Pulmonary artery endothelial cell (primary cell): ENCODE measurements around the gene FN1. TPM values are rescaled to one million over a fixed set of nuclear protein-coding genes. Genes with fewer than 3 reads are reported as not detected.

Experiments
- DNase-seq: peaks from one replicate; pipeline ENCODE4 v3.0.0-alpha.2; 2011; ENCODE audit warnings: low read depth, low spot score
- total RNA-seq: library from RNA; depleted of rRNA; stranded (reverse); fragments of >200 nt; gene quantifications from 2 replicates; pipeline ENCODE4 v1.2.3, GENCODE V29; 2014

Gene FN1
- total RNA-seq, 1 donor from 2014 or later = 3,178 TPM

- no peak for DNase-seq
Measured at GRCh38 chr2:215407590-215408264, 28.1 kb downstream of the FN1 start.

GRCh38 chr2:215407061-215407460 is 28.8 kb downstream of the FN1 start:
- no peak for DNase-seq

- DNase-seq = no peak
Measured at GRCh38 chr2:215405722-215406581, 29.9 kb downstream of the FN1 start.

GRCh38 chr2:215404348-215405012 is 31.4 kb downstream of the FN1 start:
- no peak for DNase-seq

GRCh38 chr2:215403441-215404347 is 32.2 kb downstream of the FN1 start:
- no peak for DNase-seq

GRCh38 chr2:215401896-215402379 is 33.9 kb downstream of the FN1 start:
- no peak for DNase-seq

- DNase-seq = no peak
Measured at GRCh38 chr2:215399067-215399716, 36.7 kb downstream of the FN1 start.

GRCh38 chr2:215397632-215398341 is 38.1 kb downstream of the FN1 start:
- no peak for DNase-seq

GRCh38 chr2:215396595-215397313 is 39.1 kb downstream of the FN1 start:
- DNase-seq = no peak

- no peak for DNase-seq
Measured at GRCh38 chr2:215395687-215396460, 40.0 kb downstream of the FN1 start.

GRCh38 chr2:215394102-215394805 is 41.6 kb downstream of the FN1 start:
- DNase-seq = no peak

GRCh38 chr2:215392687-215393270 is 43.1 kb downstream of the FN1 start:
- no peak for DNase-seq

GRCh38 chr2:215392164-215392563 is 43.7 kb downstream of the FN1 start:
- DNase-seq = no peak

GRCh38 chr2:215391531-215391930 is 44.3 kb downstream of the FN1 start:
- DNase-seq = no peak

GRCh38 chr2:215390550-215390913 is 45.3 kb downstream of the FN1 start:
- DNase-seq = no peak

- DNase-seq = no peak
Measured at GRCh38 chr2:215388002-215388728, 47.7 kb downstream of the FN1 start.

- no peak for DNase-seq
Measured at GRCh38 chr2:215386566-215386965, 49.3 kb downstream of the FN1 start.
